ENCODE results near the gene FBXO47.

FBXO47 gene

GRCh38 chr17:38920374-38921291, 46.6 kb downstream of the FBXO47 start:
- H3K27ac ChIP-seq, result peak overlapping the region; percentile 54; the same call in 1 of the 2 replicates
- H3K9me3 ChIP-seq (ENCODE audit: low read depth, low read length), result no peaks in the 10 kb centered on the region
- no peak overlapping the region for H3K4me3 ChIP-seq
- DNase-seq (ENCODE audit: low read depth, low spot score), result no peak
- H3K36me3 ChIP-seq (ENCODE audit: insufficient read depth, low read length), result peaks cover 16% of the 10 kb centered on the region
- TF ChIP-seq POLR2AphosphoS5 (IDR thresholded peaks at IDR 0.05; ENCODE audit: borderline replicate concordance, low read depth, low read length), result no peak
- TF ChIP-seq FOXP2 (optimal IDR thresholded peaks at IDR 0.05; ENCODE audit: control extremely low read depth, extremely low read length, insufficient read depth), result no peak
- TF ChIP-seq EZH2 (IDR thresholded peaks at IDR 0.05), result no peak
- H3K9ac ChIP-seq (ENCODE audit: insufficient read length), result no peak overlapping the region

- no peak for DNase-seq (ENCODE audit: low read depth, low spot score)
- Histone ChIP-seq H3K9ac (ENCODE audit: insufficient read length) (no peak overlapping the region), H3K36me3 (ENCODE audit: insufficient read depth, low read length) (peaks cover 28% of the 10 kb centered on the region), H3K4me3 (no peak overlapping the region), H3K27ac (no peak overlapping the region), H3K9me3 (ENCODE audit: low read depth, low read length) (no peaks in the 10 kb centered on the region)
- no peak for TF ChIP-seq POLR2AphosphoS5 (IDR thresholded peaks at IDR 0.05; ENCODE audit: borderline replicate concordance, low read depth, low read length)
- no peak for TF ChIP-seq EZH2 (IDR thresholded peaks at IDR 0.05)
- TF ChIP-seq FOXP2 (optimal IDR thresholded peaks at IDR 0.05; ENCODE audit: control extremely low read depth, extremely low read length, insufficient read depth), result no peak
These were observed 47.7 kb downstream of the FBXO47 start for GRCh38 chr17:38919316-38920078.

- Histone ChIP-seq H3K9me3 (ENCODE audit: low read depth, low read length) (no peaks in the 10 kb centered on the region), H3K4me3 (no peak overlapping the region), H3K27ac (no peak overlapping the region), H3K9ac (ENCODE audit: insufficient read length) (no peak overlapping the region), H3K36me3 (ENCODE audit: insufficient read depth, low read length) (peaks cover 31% of the 10 kb centered on the region)
- no peak for DNase-seq (ENCODE audit: low read depth, low spot score)
- no peak for TF ChIP-seq POLR2AphosphoS5 (IDR thresholded peaks at IDR 0.05; ENCODE audit: borderline replicate concordance, low read depth, low read length)
These were observed 48.3 kb downstream of the FBXO47 start for GRCh38 chr17:38918916-38919315.

DNA sequence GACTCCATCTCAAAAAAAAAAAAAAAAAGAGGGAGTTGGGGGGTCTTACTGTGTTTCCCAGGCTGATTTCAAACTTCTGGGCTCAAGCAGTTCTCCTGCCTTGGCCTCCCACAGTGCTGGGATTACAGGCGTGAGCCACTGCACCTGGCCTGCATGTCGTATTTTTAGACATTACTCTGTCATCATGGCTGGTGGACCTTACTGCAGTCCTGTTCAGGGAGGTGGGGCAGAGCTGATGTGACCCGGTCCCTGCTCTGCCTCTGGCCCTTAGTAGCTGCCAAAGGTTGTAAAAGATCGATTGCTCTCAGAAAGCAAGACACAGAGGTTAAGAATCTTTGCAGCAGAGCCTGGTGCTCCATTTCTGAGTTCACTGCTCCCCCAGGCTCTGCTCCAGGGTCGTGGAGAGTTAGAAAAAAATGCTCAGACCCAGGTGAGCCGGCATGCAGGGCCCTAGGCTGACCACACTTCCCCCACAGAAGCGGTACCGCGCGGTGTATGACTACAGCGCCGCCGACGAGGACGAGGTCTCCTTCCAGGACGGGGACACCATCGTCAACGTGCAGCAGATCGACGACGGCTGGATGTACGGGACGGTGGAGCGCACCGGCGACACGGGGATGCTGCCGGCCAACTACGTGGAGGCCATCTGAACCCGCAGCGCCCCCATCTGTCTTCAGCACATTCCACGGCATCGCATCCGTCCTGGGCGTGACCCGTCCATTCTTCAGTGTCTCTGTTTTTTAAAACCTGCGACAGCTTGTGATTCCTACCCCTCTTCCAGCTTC, 48.9 kb downstream of the FBXO47 start:
- no peak for DNase-seq (ENCODE audit: low read depth, low spot score)
- TF ChIP-seq POLR2AphosphoS5 (IDR thresholded peaks at IDR 0.05; ENCODE audit: borderline replicate concordance, low read depth, low read length) (no peak), FOXP2 (optimal IDR thresholded peaks at IDR 0.05; ENCODE audit: control extremely low read depth, extremely low read length, insufficient read depth) (no peak), EZH2 (IDR thresholded peaks at IDR 0.05) (no peak)
- Histone ChIP-seq H3K4me3 (no peak overlapping the region), H3K27ac (no peak overlapping the region), H3K9ac (ENCODE audit: insufficient read length) (no peak overlapping the region), H3K9me3 (ENCODE audit: low read depth, low read length) (no peaks in the 10 kb centered on the region), H3K36me3 (ENCODE audit: insufficient read depth, low read length) (peaks cover 32% of the 10 kb centered on the region)

GRCh38 chr17:38917259-38917658, 49.9 kb downstream of the FBXO47 start:
- Histone ChIP-seq H3K9ac (ENCODE audit: insufficient read length) (no peak overlapping the region), H3K36me3 (ENCODE audit: insufficient read depth, low read length) (peaks cover 32% of the 10 kb centered on the region), H3K4me3 (no peak overlapping the region), H3K9me3 (ENCODE audit: low read depth, low read length) (no peaks in the 10 kb centered on the region), H3K27ac (no peak overlapping the region)
- TF ChIP-seq EZH2 (IDR thresholded peaks at IDR 0.05) (no peak), FOXP2 (optimal IDR thresholded peaks at IDR 0.05; ENCODE audit: control extremely low read depth, extremely low read length, insufficient read depth) (no peak), POLR2AphosphoS5 (IDR thresholded peaks at IDR 0.05; ENCODE audit: borderline replicate concordance, low read depth, low read length) (no peak)
- no peak for DNase-seq (ENCODE audit: low read depth, low spot score)

- no peaks in the 10 kb centered on the region for H3K9me3 ChIP-seq (ENCODE audit: low read depth, low read length)
- H3K4me3 ChIP-seq, result no peak overlapping the region
- no peak for TF ChIP-seq FOXP2 (optimal IDR thresholded peaks at IDR 0.05; ENCODE audit: control extremely low read depth, extremely low read length, insufficient read depth)
- H3K27ac ChIP-seq, result no peak overlapping the region
- no peak for DNase-seq (ENCODE audit: low read depth, low spot score)
- H3K9ac ChIP-seq (ENCODE audit: insufficient read length), result no peak overlapping the region
- H3K36me3 ChIP-seq (ENCODE audit: insufficient read depth, low read length), result peaks cover 32% of the 10 kb centered on the region
These were observed 50.4 kb downstream of the FBXO47 start for GRCh38 chr17:38916771-38917170.

- DNase-seq (ENCODE audit: low read depth, low spot score), result no peak
- H3K4me3 ChIP-seq, result no peak overlapping the region
- peaks cover 32% of the 10 kb centered on the region for H3K36me3 ChIP-seq (ENCODE audit: insufficient read depth, low read length)
- H3K9ac ChIP-seq (ENCODE audit: insufficient read length), result no peak overlapping the region
- no peaks in the 10 kb centered on the region for H3K9me3 ChIP-seq (ENCODE audit: low read depth, low read length)
- no peak overlapping the region for H3K27ac ChIP-seq
- TF ChIP-seq POLR2AphosphoS5 (IDR thresholded peaks at IDR 0.05; ENCODE audit: borderline replicate concordance, low read depth, low read length) (no peak), FOXP2 (optimal IDR thresholded peaks at IDR 0.05; ENCODE audit: control extremely low read depth, extremely low read length, insufficient read depth) (no peak), EZH2 (IDR thresholded peaks at IDR 0.05) (no peak)
These were observed 51.6 kb downstream of the FBXO47 start for GRCh38 chr17:38915639-38915995.
